Caco-2 (cell line): ENCODE results near the gene ZNF333. TPM values are rescaled to one million over a fixed set of nuclear protein-coding genes. Genes with fewer than 3 reads are reported as not detected.

Source experiments
- Bru-seq: library from RNA; stranded (reverse); fragments of 400-500 nt; gene quantifications from one replicate; lab custom pipeline; 2021; lab: Mats Ljungman, UMichigan
- BruChase-seq, 2 experiments: library from RNA; stranded (reverse); fragments of 400-500 nt; gene quantifications; one replicate each; lab custom pipeline; 2021; lab: Mats Ljungman, UMichigan
- BruUV-seq: library from RNA; stranded (reverse); fragments of 400-500 nt; replicated peaks from 2 replicates; lab custom pipeline; 2021; lab: Mats Ljungman, UMichigan
- CTCF ChIA-PET: fragments of 300-600 bp; sonication (Branson Sonifier 250); formaldehyde crosslinking; loops from one replicate; lab custom pipeline; 2022; ENCODE audit warnings: antibody characterized with exemption; lab: Charles Lee
- POLR2A ChIA-PET: fragments of 300-600 bp; sonication (Branson Sonifier 250); formaldehyde crosslinking; loops from one replicate; lab custom pipeline; 2022; ENCODE audit warnings: antibody characterized with exemption; lab: Charles Lee
- DNase-seq, 2 experiments: peaks; one replicate each; pipeline versions ENCODE4 v3.0.0 to v3.0.0-alpha.2; 2020 to 2022
- H3K27me3 ChIP-seq: replicated peaks from 2 replicates; pipeline ENCODE4 v1.6.0; 2011; ENCODE audit warnings: low read length; ENCODE audit not compliant: control insufficient read depth, insufficient read depth
- H3K36me3 ChIP-seq: 2 replicates; pipeline ENCODE4 v1.5.1; 2011; ENCODE audit warnings: low read length; ENCODE audit not compliant: control insufficient read depth, insufficient read depth
- H3K4me1 ChIP-seq: fragments of 250-450 bp; sonication (Bioruptor Pico); 2 replicates; pipeline ENCODE4 v1.5.1; 2020; ENCODE audit warnings: mild to moderate bottlenecking
- H3K4me3 ChIP-seq: 2 replicates; pipeline ENCODE4 v1.5.1; 2011; ENCODE audit warnings: low read depth, mild to moderate bottlenecking, control low read depth, low read length
- H3K9me3 ChIP-seq: fragments of 250-450 bp; sonication (Bioruptor Pico); 2 replicates; pipeline ENCODE4 v1.5.1; 2020; ENCODE audit warnings: mild to moderate bottlenecking, moderate library complexity
- H3K27ac Mint-ChIP-seq: one replicate; pipeline ENCODE4 v1.8.0; 2022; ENCODE audit warnings: mixed read lengths; ENCODE audit not compliant: unreplicated experiment
- H3K27me3 Mint-ChIP-seq: one replicate; pipeline ENCODE4 v1.8.0; 2022; ENCODE audit warnings: mixed read lengths; ENCODE audit not compliant: insufficient read depth, unreplicated experiment
- H3K36me3 Mint-ChIP-seq: one replicate; pipeline ENCODE4 v1.8.0; 2022; ENCODE audit warnings: mild to moderate bottlenecking, mixed read lengths; ENCODE audit not compliant: insufficient read depth, unreplicated experiment
- H3K4me1 Mint-ChIP-seq: one replicate; pipeline ENCODE4 v1.8.0; 2022; ENCODE audit warnings: low read depth, mixed read lengths; ENCODE audit not compliant: unreplicated experiment
- H3K4me3 Mint-ChIP-seq: one replicate; pipeline ENCODE4 v1.8.0; 2022; ENCODE audit warnings: mild to moderate bottlenecking, moderate library complexity, mixed read lengths; ENCODE audit not compliant: unreplicated experiment
- H3K9me3 Mint-ChIP-seq: one replicate; pipeline ENCODE4 v1.8.0; 2022; ENCODE audit warnings: mixed read lengths; ENCODE audit not compliant: unreplicated experiment
- intact Hi-C: fragments of 100-400 bp; cut with micrococcal nuclease; formaldehyde crosslinking; loops from one replicate; pipeline ENCODE4 v1.10.0; 2022; ENCODE audit not compliant: unreplicated experiment
- long read RNA-seq: library from polyadenylated mRNA; stranded (forward); transcript quantifications from one replicate; pipeline ENCODE4 v2.0.0, GENCODE V29; 2022
- total RNA-seq: library from RNA; stranded (reverse); gene quantifications from 2 replicates; pipeline ENCODE4 v1.2.3, GENCODE V29; 2022
- TF ChIP-seq, protein P1 (sequence below), 2 experiments: fragments of 200-600 bp in 1 of 2; IDR thresholded peaks; 1 replicate in 1 of 2; 2 replicates in 1 of 2; pipeline versions ENCODE4 v1.5.1 to v1.8.0; 2011 to 2022; ENCODE audit warnings: antibody characterized with exemption in 1 of 2, control low read depth in 1 of 2, inconsistent platforms in 1 of 2, low read depth in 1 of 2, low read length in 1 of 2, mild to moderate bottlenecking in 1 of 2, moderate library complexity in 1 of 2; ENCODE audit not compliant: insufficient read depth in 1 of 2, severe bottlenecking in 1 of 2, unreplicated experiment in 1 of 2

Gene ZNF333
- 5.3 and 6.0 TPM in 2 replicates for total RNA-seq
- percentile 45 among the genes with signal in this experiment for Bru-seq, nascent RNA
- BruChase-seq, experiment 1, labeled RNA remaining after a 2-hour chase, result percentile 43 among the genes with signal in this experiment
- BruChase-seq, experiment 2, labeled RNA remaining after a 6-hour chase, result percentile 45 among the genes with signal in this experiment
- long read RNA-seq, full-length matches to known transcripts, result 2 of 9 reads
- long read RNA-seq, partial matches to known transcripts, result 0 of 9 reads
- long read RNA-seq, other reads (novel, unspliced or antisense), result 7 of 9 reads

DNA sequence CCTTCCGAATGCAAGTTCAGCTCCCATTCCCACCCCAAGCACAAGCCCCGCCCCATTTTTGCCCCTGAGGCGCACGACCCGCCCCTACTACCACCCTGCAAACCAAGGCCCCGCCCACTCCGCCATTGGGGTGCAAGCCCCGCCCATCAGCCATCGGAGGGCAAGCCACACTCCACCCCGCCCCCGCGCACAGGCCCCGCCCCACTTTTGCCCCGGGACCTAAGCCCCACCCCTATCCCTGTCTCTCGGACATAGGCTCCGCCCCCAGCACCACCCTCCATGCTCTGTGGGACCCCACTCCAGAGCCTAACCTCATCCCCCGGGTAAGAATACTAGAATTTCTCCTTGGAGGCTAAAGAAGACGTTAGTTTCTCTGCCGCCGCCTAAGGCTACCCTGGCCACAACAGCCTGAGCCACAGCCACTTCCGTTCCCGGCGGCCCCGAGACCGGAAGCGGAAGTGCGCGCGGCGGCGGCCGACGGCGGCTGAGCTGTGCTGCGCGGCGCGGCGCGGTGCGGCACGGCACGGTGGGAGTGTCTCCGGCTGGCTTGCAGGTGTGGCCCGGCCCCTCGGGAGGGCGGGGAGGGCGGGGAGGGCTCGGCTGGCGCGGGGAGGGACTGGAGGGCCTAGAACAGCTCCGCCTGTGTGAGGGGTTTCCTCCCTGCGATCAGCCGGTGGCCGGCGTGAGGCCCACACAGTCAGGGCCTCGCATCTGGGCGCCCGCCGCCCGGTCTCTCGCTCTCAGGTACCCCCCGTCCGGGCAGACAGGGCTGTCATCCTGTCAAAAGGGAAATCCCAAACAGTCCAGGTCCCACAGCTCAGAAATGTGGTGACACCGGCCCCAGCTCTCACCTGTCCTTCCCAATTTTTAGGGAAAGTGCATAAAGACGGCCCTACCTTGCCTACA, at the start of gene ZNF333:
ZNF333 (plus strand) TSS at position 451 of the 906 bp plus-strand sequence. CDS start 3,444 bp downstream, outside the sequence.
- CTCF ChIA-PET, result interaction anchor here (2.1 kb wide), 1 partner anchor 116 kb away, joined by 8 read pairs; no protein-coding TSS in a partner anchor
- Mint-ChIP-seq H3K27ac (peak within 1 kb of the TSS; percentile 97), H3K4me1 (no peaks in the 10 kb centered on the region), H3K9me3 (no peaks in the 10 kb centered on the region), H3K4me3 (peak within 1 kb of the TSS; percentile 86), H3K36me3 (no peaks in the 10 kb centered on the region), H3K27me3 (no peaks in the 10 kb centered on the region)
- POLR2A ChIA-PET, result interaction anchor here (0.6 to 1.0 kb wide), 4 partner anchors 119 to 600 kb away, joined by 3 to 6 read pairs (median 4); no protein-coding TSS in a partner anchor
- H3K4me1 ChIP-seq, result peaks cover 4% of the 10 kb centered on the region; the same call in 1 of the 2 replicates
- TF ChIP-seq, protein P1, sequence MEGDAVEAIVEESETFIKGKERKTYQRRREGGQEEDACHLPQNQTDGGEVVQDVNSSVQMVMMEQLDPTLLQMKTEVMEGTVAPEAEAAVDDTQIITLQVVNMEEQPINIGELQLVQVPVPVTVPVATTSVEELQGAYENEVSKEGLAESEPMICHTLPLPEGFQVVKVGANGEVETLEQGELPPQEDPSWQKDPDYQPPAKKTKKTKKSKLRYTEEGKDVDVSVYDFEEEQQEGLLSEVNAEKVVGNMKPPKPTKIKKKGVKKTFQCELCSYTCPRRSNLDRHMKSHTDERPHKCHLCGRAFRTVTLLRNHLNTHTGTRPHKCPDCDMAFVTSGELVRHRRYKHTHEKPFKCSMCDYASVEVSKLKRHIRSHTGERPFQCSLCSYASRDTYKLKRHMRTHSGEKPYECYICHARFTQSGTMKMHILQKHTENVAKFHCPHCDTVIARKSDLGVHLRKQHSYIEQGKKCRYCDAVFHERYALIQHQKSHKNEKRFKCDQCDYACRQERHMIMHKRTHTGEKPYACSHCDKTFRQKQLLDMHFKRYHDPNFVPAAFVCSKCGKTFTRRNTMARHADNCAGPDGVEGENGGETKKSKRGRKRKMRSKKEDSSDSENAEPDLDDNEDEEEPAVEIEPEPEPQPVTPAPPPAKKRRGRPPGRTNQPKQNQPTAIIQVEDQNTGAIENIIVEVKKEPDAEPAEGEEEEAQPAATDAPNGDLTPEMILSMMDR (IDR thresholded peaks at IDR 0.05; ENCODE audit: insufficient read depth in 1 of 2, low read depth in 1 of 2, low read length in 1 of 2, severe bottlenecking in 1 of 2, unreplicated experiment in 1 of 2), result no peak
- no peaks in the 10 kb centered on the region for H3K27me3 ChIP-seq
- DNase-seq, result peak; percentile 94 to 95
- H3K9me3 ChIP-seq, result no peaks in the 10 kb centered on the region
- no peaks in the 10 kb centered on the region for H3K36me3 ChIP-seq
- intact Hi-C loops, result no loop called here
- peak within 1 kb of the TSS; percentile 78 for H3K4me3 ChIP-seq
- BruUV-seq, result no TSS peak

DNA sequence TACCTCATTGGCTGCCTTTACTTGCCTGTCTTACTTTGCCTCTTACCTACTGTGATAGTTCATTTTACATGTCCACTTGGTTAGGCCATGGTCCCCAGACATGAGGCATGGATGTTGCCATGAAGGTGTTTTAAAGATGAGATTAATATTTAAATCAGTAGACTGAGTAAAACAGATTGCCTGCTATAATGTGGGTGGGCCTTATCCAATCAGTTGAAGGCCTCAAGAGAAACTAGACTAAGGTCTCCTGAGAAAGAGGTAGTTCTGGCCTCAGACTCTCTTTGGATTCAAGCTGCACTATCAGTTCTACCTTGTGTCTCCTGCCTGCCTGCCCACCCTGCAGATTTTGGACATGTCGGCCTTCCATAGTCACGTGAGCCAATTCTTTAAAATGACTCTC, 41.3 kb upstream of the ZNF333 start:
- H3K36me3 ChIP-seq, result no peaks in the 10 kb centered on the region
- H3K27me3 ChIP-seq, result no peaks in the 10 kb centered on the region
- no peaks in the 10 kb centered on the region for H3K9me3 ChIP-seq
- H3K27ac Mint-ChIP-seq, result no peak overlapping the region
- no peaks in the 10 kb centered on the region for H3K4me1 ChIP-seq
- peaks cover 16% of the 10 kb centered on the region for H3K27me3 Mint-ChIP-seq
- no peaks in the 10 kb centered on the region for H3K36me3 Mint-ChIP-seq
- TF ChIP-seq, protein P1 (IDR thresholded peaks at IDR 0.05; ENCODE audit: insufficient read depth in 1 of 2, low read depth in 1 of 2, low read length in 1 of 2, severe bottlenecking in 1 of 2, unreplicated experiment in 1 of 2), result no peak
- ChIA-PET CTCF (no interaction called here), POLR2A (no interaction called here)
- DNase-seq, result no peak
- no peaks in the 10 kb centered on the region for H3K9me3 Mint-ChIP-seq
- no peaks in the 10 kb centered on the region for H3K4me1 Mint-ChIP-seq
- H3K4me3 ChIP-seq, result no peak overlapping the region
- no peak overlapping the region for H3K4me3 Mint-ChIP-seq
- no TSS peak for BruUV-seq
- intact Hi-C loops, result no loop called here

DNA sequence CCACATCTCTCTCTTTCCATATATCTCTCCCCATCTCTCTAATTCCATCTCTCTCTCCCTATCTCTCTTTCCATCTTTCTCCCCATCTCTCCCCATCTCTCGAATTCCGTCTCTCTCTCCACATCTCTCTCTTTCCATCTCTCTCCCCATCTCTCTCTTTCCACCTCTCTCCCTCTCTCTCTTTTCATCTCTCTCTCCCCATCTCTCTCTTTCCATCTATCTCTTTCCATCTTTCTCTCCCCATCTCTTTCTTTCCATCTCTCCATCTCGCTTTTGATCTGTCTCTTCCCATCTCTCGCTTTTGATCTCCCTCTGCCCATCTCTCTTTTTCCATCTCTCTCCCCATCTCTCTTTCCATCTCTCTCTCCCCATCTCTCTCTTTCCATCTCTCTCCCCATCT, 40.8 kb upstream of the ZNF333 start:
- no peak overlapping the region for H3K27ac Mint-ChIP-seq
- POLR2A ChIA-PET, result no interaction called here
- intact Hi-C loops, result no loop called here
- H3K9me3 Mint-ChIP-seq, result no peaks in the 10 kb centered on the region
- Histone ChIP-seq H3K4me3 (no peak overlapping the region), H3K27me3 (no peaks in the 10 kb centered on the region), H3K9me3 (no peaks in the 10 kb centered on the region), H3K36me3 (no peaks in the 10 kb centered on the region), H3K4me1 (no peaks in the 10 kb centered on the region)
- BruUV-seq, result no TSS peak
- H3K4me1 Mint-ChIP-seq, result no peaks in the 10 kb centered on the region
- no peak overlapping the region for H3K4me3 Mint-ChIP-seq
- H3K27me3 Mint-ChIP-seq, result peaks cover 16% of the 10 kb centered on the region
- TF ChIP-seq, protein P1 (IDR thresholded peaks at IDR 0.05; ENCODE audit: insufficient read depth in 1 of 2, low read depth in 1 of 2, low read length in 1 of 2, severe bottlenecking in 1 of 2, unreplicated experiment in 1 of 2), result no peak
- H3K36me3 Mint-ChIP-seq, result no peaks in the 10 kb centered on the region
- DNase-seq, result no peak
- CTCF ChIA-PET, result no interaction called here
